Ovary (tissue), 3 donors: ENCODE results near the gene CCL7.

Experiments
- CTCF ChIP-seq, 3 donors: fragments of 450-650 bp in 2 of 3; fragments of 200-600 bp in 1 of 3; IDR thresholded peaks; one replicate each; pipeline versions ENCODE4 v1.5.1 to v1.8.0; 2016 to 2022; ENCODE audit warnings: antibody characterized with exemption in 3 of 3, mild to moderate bottlenecking in 1 of 3
- EP300 ChIP-seq: sonication (generic); formaldehyde crosslinking; IDR thresholded peaks from one replicate; pipeline ENCODE4 v1.6.1; 2017; ENCODE audit warnings: antibody characterized with exemption
- donor health status: DM: no; HTN: no; CAD: no.

- TF ChIP-seq CTCF (IDR thresholded peaks at IDR 0.05) (no peak), EP300 (no peak)
These were observed 35.0 kb downstream of the CCL7 start for GRCh38 chr17:34305061-34305460.
